Suprapubic skin (tissue), 4 donors: ENCODE measurements around the gene CRKL. TPM values are rescaled to one million over a fixed set of nuclear protein-coding genes. Genes with fewer than 3 reads are reported as not detected.
"Not testable (repeated sequence)": the region's sequence is repeated elsewhere in the genome, so short reads cannot be mapped to it uniquely, and the experiment has no call there.

Experiments used
- DNase-seq, 2 donors: peaks; one replicate each; pipeline ENCODE4 v3.0.0-alpha.2; 2019; ENCODE audit warnings: low spot score in 2 of 2
- H3K27ac ChIP-seq: fragments of 200-600 bp; sonication (generic); one replicate; pipeline ENCODE4 v1.5.1; 2019
- H3K27me3 ChIP-seq: fragments of 200-600 bp; sonication (generic); one replicate; pipeline ENCODE4 v1.5.1; 2019
- H3K36me3 ChIP-seq: fragments of 200-600 bp; sonication (generic); one replicate; pipeline ENCODE4 v1.5.1; 2019
- H3K4me1 ChIP-seq: fragments of 200-600 bp; sonication (generic); one replicate; pipeline ENCODE4 v1.5.1; 2019
- H3K4me3 ChIP-seq: fragments of 200-600 bp; sonication (generic); one replicate; pipeline ENCODE4 v1.5.1; 2019; ENCODE audit warnings: mild to moderate bottlenecking
- H3K9me3 ChIP-seq: fragments of 200-600 bp; sonication (generic); one replicate; pipeline ENCODE4 v1.5.1; 2019
- EP300 ChIP-seq: sonication (generic); formaldehyde crosslinking; IDR thresholded peaks from one replicate; pipeline ENCODE4 v1.6.1; 2017; ENCODE audit warnings: antibody characterized with exemption
- POLR2A ChIP-seq, 2 donors: fragments of 450-650 bp; IDR thresholded peaks; one replicate each; pipeline ENCODE4 v1.6.1; 2017; ENCODE audit warnings: antibody characterized with exemption in 2 of 2, mild to moderate bottlenecking in 2 of 2, moderate library complexity in 2 of 2
- POLR2AphosphoS5 ChIP-seq, 3 donors: sonication (generic); formaldehyde crosslinking; IDR thresholded peaks; one replicate each; pipeline ENCODE4 v1.6.1; 2017; ENCODE audit warnings: antibody characterized with exemption in 3 of 3
- WGBS: methylation state at CpG from one replicate; pipeline ENCODE4 v1.1.5; 2018; 5-methylcytosine and 5-hydroxymethylcytosine counted together
- total RNA-seq, 4 donors: library from RNA; depleted of rRNA; stranded (reverse); fragments of >200 nt; gene quantifications; one replicate each; pipeline ENCODE4 v1.1.0, GENCODE V29; 2016
- TF ChIP-seq, protein P1 (sequence below), 2 donors: fragments of 200-600 bp in 1 of 2; fragments of 450-650 bp in 1 of 2; sonication (generic) in 1 of 2; IDR thresholded peaks; one replicate each; pipeline ENCODE4 v1.5.1; 2016 to 2019; ENCODE audit warnings: antibody characterized with exemption in 2 of 2, mild to moderate bottlenecking in 1 of 2, moderate library complexity in 1 of 2

The CRKL gene
- total RNA-seq, 4 donors from 2014 or later: 52.7 to 75.3 (median 71.9) TPM

DNA sequence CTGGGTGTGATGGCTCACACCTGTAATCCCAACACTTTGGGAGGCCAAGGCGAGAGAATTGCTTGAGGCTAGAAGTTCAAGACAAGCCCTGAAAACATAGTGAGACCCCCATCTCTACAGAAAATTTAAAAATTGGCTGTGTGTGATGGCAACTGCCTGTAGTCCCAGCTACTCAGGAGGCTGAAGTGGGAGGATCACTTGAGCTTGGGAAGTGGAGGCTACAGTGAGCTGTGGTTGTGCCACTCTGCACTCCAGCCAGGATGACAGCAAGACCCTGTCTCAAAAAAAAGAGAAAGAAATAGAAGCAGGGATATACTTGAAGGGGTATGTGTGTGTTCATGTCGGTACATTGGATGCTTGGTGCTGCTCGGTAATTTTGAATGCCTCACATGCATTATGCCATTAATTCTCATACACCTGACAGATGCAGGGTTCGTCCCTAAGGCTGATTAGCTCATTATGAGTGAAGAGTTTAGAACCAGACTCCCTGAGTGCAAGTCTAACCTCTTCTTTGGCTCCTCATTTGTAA lies 14.0 kb downstream of the CRKL start:
- no peak overlapping the region for H3K27ac ChIP-seq
- no peak overlapping the region for H3K4me3 ChIP-seq
- WGBS: 88% methylated on average over 4 of the region's 4 CpGs
- no peaks in the 10 kb centered on the region for H3K9me3 ChIP-seq
- DNase-seq: no peak
- no peak for TF ChIP-seq EP300
- TF ChIP-seq, protein P1, sequence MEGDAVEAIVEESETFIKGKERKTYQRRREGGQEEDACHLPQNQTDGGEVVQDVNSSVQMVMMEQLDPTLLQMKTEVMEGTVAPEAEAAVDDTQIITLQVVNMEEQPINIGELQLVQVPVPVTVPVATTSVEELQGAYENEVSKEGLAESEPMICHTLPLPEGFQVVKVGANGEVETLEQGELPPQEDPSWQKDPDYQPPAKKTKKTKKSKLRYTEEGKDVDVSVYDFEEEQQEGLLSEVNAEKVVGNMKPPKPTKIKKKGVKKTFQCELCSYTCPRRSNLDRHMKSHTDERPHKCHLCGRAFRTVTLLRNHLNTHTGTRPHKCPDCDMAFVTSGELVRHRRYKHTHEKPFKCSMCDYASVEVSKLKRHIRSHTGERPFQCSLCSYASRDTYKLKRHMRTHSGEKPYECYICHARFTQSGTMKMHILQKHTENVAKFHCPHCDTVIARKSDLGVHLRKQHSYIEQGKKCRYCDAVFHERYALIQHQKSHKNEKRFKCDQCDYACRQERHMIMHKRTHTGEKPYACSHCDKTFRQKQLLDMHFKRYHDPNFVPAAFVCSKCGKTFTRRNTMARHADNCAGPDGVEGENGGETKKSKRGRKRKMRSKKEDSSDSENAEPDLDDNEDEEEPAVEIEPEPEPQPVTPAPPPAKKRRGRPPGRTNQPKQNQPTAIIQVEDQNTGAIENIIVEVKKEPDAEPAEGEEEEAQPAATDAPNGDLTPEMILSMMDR (IDR thresholded peaks at IDR 0.05): no peak
- peaks cover 18% of the 10 kb centered on the region for H3K36me3 ChIP-seq
- no peaks in the 10 kb centered on the region for H3K27me3 ChIP-seq
- H3K4me1 ChIP-seq: peaks cover 23% of the 10 kb centered on the region

DNA sequence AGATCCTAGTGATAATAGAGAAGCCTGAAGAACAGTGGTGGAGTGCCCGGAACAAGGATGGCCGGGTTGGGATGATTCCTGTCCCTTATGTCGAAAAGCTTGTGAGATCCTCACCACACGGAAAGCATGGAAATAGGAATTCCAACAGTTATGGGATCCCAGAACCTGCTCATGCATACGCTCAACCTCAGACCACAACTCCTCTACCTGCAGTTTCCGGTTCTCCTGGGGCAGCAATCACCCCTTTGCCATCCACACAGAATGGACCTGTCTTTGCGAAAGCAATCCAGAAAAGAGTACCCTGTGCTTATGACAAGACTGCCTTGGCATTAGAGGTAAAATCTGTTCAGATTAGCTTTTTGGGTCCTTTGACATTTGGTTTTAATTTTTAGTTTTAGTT lies 16.7 kb downstream of the CRKL start:
- 93% methylated on average over 7 of the region's 7 CpGs for WGBS
- Histone ChIP-seq H3K9me3 (no peaks in the 10 kb centered on the region), H3K4me1 (peaks cover 37% of the 10 kb centered on the region), H3K27ac (no peak overlapping the region), H3K4me3 (no peak overlapping the region), H3K27me3 (no peaks in the 10 kb centered on the region), H3K36me3 (peaks cover 19% of the 10 kb centered on the region)
- TF ChIP-seq EP300 (no peak), POLR2AphosphoS5 (IDR thresholded peaks at IDR 0.05) (no peak), POLR2A (IDR thresholded peaks at IDR 0.05) (no peak)
- TF ChIP-seq, protein P1 (IDR thresholded peaks at IDR 0.05): no peak
- DNase-seq: no peak

DNA sequence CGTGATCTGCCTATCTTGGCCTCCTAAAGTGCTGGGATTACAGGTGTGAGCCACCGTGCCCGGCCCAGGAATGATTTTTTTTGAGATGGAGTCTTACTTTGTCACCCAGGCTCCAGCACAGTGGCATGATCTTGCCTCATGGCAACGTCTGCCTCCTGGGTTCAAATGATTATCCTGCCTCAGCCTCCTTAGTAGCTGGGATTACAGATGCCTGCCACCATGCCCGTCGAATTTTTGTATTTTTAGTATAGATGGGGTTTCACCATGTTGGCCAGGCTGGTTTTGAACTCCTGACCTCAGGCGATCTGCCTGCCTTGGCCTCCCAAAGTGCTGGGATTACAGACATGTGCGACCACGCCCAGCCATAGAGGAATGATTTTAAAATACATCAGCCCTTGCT lies 17.8 kb downstream of the CRKL start:
- H3K4me3 ChIP-seq, H3K27ac ChIP-seq, H3K9me3 ChIP-seq, DNase-seq, H3K27me3 ChIP-seq: not testable (repeated sequence)
- WGBS: 84% methylated on average over 9 of the region's 9 CpGs
- H3K36me3 ChIP-seq: peaks cover 19% of the 10 kb centered on the region
- H3K4me1 ChIP-seq: peaks cover 42% of the 10 kb centered on the region

DNA sequence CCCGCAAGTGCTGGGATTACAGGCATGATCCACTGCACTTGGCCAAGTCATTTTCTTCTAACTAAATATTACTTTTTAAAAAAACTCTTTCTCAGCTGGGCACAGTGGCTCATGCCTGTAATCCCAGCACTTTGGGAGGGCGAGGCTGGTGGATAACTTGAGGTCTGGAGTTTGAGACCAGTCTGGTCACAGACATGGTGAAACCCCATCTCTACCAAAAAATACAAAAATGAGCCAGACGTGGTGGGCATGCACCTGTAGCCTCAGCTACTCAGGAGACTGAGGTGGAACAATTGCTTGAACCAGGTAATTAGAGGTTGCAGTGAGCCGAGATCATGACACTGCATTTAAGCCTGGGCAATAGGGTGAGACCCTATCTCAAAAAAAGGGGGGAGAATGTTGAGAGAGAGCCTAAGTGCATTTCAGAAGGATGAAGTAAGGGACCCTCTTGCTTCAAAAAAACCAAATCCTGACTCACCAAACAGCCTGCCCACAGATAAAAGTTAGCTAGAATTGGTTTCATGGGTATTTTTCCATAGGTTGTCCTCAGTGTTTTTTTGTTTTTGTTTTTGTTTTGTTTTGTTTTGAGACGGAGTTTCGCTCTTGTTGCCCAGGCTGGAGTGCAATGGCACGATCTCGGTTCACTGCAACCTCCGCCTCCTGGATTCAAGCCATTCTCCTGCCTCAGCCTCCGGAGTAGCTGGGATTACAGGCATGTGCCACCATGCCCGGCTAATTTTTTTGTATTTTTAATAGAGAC lies 18.8 kb downstream of the CRKL start:
- not testable (repeated sequence) for H3K27me3 ChIP-seq, DNase-seq, H3K9me3 ChIP-seq, H3K4me3 ChIP-seq, H3K27ac ChIP-seq
- WGBS: 66% methylated on average over 11 of the region's 11 CpGs
- peaks cover 48% of the 10 kb centered on the region for H3K4me1 ChIP-seq
- peaks cover 19% of the 10 kb centered on the region for H3K36me3 ChIP-seq

DNA sequence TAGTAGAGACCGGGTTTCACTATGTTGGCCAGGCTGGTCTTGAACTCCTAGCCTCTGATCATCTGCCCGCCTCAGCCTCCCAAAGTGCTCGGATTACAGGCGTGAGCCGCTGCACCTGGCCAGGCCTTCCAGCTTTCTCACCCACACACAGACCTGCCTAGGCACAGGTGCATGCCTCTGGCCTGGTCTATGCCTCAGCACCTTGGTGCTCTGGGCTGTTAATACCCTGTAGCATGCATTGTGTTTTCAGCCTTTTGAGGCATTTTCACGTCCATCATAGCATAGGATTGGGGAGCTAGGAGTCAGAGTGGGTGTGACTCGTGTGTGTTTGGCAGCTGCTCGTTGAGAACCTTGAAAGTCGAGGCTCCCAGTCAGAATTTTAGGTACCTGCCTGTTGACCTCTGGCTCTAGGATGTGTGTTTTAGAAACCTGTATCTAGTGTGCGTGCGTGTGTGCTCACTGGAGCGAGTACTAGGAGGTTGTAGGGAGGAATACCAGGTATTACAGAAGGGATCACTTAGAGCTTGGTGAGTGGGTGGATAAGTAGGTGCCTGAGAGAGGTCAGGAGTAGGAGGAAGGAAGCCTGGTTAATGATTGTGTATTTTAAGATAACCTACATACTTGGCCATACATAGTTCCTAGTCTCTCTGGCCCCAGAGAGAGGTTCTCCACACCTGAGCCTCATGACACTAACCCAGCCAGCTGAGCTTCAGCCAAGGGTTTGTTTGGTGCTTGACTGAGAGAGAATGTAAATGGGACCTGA lies 20.0 kb downstream of the CRKL start:
- peaks cover 52% of the 10 kb centered on the region for H3K4me1 ChIP-seq
- H3K9me3 ChIP-seq: no peaks in the 10 kb centered on the region
- TF ChIP-seq EP300 (no peak), POLR2AphosphoS5 (IDR thresholded peaks at IDR 0.05) (no peak), POLR2A (IDR thresholded peaks at IDR 0.05) (no peak)
- TF ChIP-seq, protein P1 (IDR thresholded peaks at IDR 0.05): no peak
- no peaks in the 10 kb centered on the region for H3K27me3 ChIP-seq
- peak in 1 of 2 donors; percentile 31 for DNase-seq
- peak overlapping the region; percentile 32 for H3K27ac ChIP-seq
- no peak overlapping the region for H3K4me3 ChIP-seq
- peaks cover 19% of the 10 kb centered on the region for H3K36me3 ChIP-seq
- 68% methylated on average over 12 of the region's 12 CpGs for WGBS
